SK-N-SH (cell line): ENCODE data around the gene ZNF282.

Experiments
- EZH2phosphoT487 ChIP-seq: fragments of 200-600 bp; sonication (generic); IDR thresholded peaks from 2 replicates; pipeline ENCODE4 v1.6.1; 2017; ENCODE audit warnings: low read depth, mixed run types, mild to moderate bottlenecking, antibody characterized with exemption, moderate library complexity, borderline replicate concordance
- GABPA ChIP-seq: IDR thresholded peaks from 2 replicates; pipeline ENCODE4 v1.4.0; 2012; ENCODE audit warnings: low read depth, mild to moderate bottlenecking
- POLR2AphosphoS5 ChIP-seq: IDR thresholded peaks from 2 replicates; pipeline ENCODE4 v1.6.1; 2012; ENCODE audit warnings: low read depth, low read length
- RAD21 ChIP-seq: IDR thresholded peaks from 2 replicates; pipeline ENCODE4 v1.6.1; 2012; ENCODE audit warnings: mild to moderate bottlenecking, low read length
- TF ChIP-seq, protein P1 (sequence below): fragments of 200-600 bp; sonication (generic); IDR thresholded peaks from 2 replicates; pipeline ENCODE4 v1.6.1; 2017; ENCODE audit warnings: antibody characterized with exemption, mild to moderate bottlenecking, moderate library complexity

DNA sequence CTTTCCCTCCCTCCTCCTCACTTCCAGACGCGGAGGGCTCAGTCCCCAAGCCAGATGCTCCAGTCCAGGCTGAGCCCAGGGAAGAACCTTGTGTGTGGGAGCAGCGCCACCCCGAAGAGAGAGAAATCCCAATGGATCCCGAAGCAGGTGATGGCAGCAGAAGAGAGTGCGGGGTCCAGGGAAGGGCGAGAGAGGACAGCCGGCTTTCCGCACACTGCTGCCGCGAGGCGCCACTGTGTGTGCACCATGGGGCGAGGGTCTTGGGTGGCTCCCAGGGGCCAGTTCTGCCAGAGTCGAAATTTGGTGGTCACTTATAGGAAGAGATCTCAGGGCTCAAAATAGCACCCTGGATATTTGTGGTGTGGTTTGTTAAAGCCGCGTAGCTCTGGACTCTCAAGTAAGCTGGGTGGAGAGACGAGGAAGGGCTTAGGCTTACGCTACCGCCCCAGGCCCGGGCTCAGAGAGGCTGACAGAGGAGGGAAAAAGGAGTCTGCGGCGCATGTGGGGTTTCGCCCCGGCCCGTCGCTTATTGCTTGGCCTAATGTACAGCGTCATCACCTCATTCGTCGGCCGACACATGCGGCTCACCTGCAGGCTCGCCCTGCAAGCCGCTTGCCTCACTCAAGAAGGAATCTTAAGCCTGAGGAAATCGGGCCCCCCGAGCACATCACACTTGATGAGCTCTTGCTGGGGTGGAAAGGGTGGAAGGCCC lies 12.1 kb downstream of the ZNF282 start:
- TF ChIP-seq POLR2AphosphoS5 = no peak
- TF ChIP-seq, protein P1, sequence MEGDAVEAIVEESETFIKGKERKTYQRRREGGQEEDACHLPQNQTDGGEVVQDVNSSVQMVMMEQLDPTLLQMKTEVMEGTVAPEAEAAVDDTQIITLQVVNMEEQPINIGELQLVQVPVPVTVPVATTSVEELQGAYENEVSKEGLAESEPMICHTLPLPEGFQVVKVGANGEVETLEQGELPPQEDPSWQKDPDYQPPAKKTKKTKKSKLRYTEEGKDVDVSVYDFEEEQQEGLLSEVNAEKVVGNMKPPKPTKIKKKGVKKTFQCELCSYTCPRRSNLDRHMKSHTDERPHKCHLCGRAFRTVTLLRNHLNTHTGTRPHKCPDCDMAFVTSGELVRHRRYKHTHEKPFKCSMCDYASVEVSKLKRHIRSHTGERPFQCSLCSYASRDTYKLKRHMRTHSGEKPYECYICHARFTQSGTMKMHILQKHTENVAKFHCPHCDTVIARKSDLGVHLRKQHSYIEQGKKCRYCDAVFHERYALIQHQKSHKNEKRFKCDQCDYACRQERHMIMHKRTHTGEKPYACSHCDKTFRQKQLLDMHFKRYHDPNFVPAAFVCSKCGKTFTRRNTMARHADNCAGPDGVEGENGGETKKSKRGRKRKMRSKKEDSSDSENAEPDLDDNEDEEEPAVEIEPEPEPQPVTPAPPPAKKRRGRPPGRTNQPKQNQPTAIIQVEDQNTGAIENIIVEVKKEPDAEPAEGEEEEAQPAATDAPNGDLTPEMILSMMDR = no peak
- no peak for TF ChIP-seq EZH2phosphoT487
- no peak for TF ChIP-seq GABPA
- no peak for TF ChIP-seq RAD21
